NCI-H1105 treated with DMSO at 0.1 percent for 48 hours (cell line): ENCODE measurements around the gene B4GALT6.

Source experiments
- DNase-seq: peaks from one replicate; lab custom pipeline; 2025; lab: John Stamatoyannopoulos, UW

B4GALT6 gene

DNA sequence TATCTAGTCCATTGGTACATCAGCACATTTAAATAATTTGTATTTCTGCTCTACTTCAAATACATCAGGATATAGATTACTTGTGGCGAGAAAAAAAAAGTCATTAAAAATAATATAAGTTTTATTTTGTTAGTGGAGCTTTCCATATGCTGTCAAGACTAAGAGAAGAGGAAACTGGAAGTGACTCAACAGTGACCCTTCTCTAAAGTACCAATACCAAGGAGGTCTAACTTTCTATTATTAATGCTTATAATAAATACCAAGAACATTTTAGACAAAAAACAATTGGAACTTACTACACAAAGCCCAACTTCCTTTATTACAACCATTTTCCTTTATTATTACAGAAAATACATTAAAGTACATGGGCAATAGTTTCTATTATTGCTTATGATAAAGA lies 52.9 kb downstream of the B4GALT6 start:
- DNase-seq, result no peak

DNA sequence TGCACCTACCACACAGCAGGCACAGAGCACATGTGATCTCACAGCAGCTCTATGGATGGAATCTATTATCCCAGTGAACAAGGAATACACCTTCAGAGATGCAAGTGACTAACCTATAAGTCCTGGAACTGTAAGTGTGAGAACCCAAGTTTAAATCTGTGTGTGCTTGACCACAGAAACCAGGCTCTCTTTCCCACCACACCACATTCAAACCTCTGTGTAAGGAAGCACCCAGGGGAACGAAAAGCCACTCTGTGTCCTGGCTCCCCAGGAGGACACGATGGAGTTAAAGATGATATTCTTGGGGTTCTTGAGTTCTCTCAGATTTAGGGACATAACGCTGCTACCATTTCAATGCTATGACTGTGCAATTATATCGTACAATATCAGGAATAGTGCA lies 53.8 kb downstream of the B4GALT6 start:
- no peak for DNase-seq

- DNase-seq, result no peak
These were observed 58.0 kb downstream of the B4GALT6 start for GRCh38 chr18:31626409-31626808.

DNA sequence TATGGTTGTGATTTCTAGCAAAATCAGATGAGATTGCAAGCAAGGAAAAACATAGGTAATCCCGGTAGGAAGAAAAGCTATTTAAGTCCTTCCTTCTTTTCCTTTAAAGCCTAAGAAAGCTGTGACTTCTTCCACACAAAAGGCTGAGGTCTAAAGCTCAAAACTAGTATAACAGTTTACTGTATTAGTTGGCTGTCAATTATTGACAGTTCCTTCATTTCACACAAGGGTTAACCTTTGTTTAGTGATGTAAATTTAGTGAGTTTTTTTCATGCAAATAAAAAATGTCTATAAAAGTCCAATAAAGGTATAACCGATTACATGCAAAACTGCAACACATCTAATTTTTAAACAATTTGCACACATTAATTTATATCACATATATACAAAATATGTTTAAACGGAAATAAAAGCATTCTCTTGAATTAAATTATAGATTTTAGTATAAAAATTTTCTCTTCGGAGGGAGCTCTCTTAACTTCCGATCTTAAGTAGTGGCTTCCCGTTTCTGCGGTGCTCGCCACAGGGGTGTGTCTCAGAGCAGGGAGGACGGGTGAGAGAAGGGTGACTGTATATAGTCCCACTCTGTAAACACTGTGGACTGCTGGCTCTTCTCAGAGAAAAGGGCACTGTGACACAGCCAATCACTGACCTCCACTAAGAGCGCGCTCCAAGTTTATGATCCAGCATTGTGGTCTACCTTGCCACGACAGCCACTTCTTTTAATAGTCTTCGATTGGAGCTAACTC lies 59.3 kb downstream of the B4GALT6 start:
- DNase-seq, result no peak

DNA sequence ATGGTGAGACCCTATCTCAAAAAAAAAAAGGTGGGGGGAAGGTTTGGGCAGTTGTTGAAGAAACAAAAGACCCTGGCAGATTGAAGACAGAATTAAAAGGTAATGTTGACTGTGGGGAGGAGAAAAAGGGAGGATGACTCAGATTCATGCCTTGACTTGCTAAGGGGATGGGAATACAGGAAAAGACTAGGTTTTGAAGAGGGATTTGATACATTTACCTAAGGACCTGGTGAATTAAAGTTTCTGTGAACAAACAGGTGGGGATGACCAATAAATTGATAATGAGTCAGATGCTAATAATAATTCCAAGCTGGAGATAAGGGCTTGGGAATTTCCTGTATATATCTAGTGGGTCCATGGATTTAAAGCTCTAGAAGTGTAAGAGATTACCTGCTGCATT lies 65.1 kb downstream of the B4GALT6 start:
- DNase-seq, result no peak

GRCh38 chr18:31618801-31619200 lies 65.6 kb downstream of the B4GALT6 start:
- DNase-seq, result no peak

- peak; percentile 6 for DNase-seq
These were observed 67.2 kb downstream of the B4GALT6 start for GRCh38 chr18:31617031-31617717.

GRCh38 chr18:31616586-31616985 lies 67.8 kb downstream of the B4GALT6 start:
- no peak for DNase-seq

GRCh38 chr18:31614044-31614443 lies 70.3 kb downstream of the B4GALT6 start:
- DNase-seq, result no peak

DNA sequence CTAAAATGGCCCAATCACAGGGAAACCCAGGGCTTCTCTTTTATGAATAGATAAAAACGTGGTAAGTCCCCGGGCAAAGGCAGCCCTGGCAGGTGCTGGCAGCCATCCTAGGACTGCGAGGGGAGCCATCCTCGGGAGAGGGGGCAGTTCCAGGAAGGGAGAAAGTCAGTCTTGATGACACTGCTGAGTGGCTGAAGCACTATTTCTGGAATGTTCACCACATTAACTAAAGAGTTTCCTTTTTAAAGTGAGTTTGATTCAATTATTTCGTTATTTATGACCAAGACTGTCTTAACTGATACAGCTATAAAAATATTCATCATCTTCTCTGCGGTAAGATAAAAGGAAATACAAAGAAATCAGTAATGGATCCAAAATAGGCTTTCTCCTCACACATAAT lies 72.3 kb downstream of the B4GALT6 start:
- DNase-seq, result no peak

- DNase-seq, result no peak
These were observed 72.9 kb downstream of the B4GALT6 start for GRCh38 chr18:31611511-31611910.

DNA sequence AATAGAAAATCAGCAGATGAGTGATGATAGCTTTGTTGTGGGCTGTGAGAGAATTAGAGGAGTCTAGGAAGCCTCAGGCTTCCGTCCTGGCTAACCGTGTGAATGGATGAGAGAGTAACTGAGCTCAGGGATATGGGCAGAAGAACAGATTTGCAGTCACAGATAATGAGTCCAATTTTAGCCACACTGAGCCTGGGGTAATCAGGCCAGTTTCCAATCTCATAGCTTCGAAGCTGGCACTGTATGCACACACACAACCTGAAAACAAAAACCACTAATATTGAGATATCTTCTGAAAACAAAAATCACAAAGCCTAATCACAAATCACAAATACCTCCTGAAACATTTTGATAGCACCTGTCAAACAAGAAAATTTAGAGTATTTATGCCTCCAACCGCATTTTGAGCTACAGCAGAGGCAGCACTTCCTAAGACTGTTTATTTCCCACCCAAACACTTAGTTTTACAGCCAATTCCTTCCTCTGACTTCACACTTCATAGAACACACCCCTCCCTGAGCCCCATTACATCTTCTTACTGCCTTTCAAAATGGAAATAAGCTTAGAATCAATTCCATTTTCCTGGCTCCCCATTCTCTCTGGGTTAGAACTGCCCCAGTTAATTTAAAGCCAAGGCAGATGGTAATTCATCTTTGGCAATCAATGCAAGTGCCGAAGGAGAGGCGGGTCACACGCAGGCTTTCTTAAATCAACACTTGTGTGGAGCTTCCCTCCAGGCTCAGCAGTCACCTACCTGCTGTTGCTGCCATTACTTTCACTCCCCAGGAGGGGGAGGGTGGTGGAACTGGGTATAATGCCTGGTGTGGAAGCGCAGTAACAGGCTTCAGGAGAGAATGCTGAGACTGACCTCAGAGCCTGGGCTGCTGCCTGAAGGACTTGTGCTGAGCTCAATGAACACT lies 73.8 kb downstream of the B4GALT6 start:
- DNase-seq, result peak; percentile 3

- no peak for DNase-seq
These were observed 74.5 kb downstream of the B4GALT6 start for GRCh38 chr18:31609886-31610285.

DNA sequence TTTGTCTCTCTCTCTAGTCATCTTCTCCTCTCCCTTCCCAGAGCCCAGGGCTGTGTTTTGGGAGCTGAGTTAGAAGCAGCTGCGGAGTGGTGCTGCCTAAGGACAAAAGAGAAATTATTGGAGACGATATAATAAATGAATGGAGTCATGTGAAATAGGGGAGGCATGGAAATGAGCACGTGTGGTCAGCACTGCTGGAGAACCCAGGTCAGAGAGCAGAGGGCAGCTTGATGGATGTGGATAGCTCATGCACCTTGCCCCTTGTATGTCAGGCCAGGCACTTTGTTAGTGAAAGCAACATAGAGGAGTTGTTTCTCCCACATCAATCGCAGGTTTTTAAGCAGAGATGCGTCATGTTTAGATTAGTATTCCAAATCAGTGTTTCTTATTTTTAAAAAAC lies 77.0 kb downstream of the B4GALT6 start:
- DNase-seq, result no peak

DNA sequence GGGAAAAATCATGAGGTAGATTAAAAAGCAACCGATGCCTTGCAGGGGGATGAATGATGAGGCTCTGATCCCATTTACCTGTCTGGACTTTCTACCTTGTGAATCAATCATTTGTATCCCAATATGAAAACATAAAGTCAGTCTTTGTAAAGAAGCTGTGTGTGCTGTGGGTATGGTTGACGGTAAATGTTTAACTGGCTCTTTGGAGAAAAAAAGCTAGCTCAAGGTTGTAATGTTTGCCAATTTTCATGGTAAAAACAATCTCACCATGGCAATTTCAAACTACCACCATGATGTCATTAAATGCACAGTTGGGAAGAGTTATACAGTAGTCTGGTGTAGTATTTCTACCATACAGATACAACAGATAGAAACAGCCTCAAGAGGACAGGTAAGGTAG lies 78.1 kb downstream of the B4GALT6 start:
- DNase-seq, result no peak

- DNase-seq, result no peak
These were observed 81.1 kb downstream of the B4GALT6 start for GRCh38 chr18:31603315-31603714.

GRCh38 chr18:31598021-31598805 lies 86.2 kb downstream of the B4GALT6 start:
- DNase-seq, result no peak

DNA sequence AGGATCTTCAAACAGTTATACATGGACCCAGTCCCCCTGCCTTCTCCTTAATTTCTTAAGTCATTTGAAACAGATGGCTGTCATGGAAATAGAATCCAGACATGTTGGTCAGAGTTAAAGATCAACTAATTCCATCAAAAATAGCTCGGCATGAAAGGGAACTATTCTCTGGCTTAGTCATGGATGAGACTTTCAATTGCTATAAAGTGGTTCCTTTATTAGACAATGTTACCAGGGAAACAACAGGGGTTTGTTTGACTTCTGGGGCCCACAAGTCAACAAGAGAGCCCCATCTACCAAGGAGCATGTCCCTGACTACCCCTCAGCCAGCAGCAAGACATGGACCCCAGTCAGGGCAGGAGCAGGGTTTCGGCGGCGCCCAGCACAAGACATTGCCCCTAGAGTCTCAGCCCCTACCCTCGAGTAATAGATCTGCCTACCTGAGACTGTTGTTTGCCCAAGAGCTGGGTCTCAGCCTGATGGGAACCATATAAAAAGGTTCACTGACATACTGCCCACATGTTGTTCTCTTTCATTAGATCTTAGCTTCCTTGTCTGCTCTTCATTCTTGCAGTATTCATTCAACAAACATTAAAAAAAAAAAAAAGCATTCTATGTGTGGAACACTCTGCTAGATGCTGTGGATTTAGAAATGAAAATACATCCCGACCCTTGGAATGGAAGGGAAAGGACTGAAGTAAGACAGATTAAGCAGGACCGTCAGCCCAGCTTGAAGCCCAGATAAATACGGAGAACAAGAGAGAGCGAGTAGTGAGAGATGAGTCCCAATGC lies 88.1 kb downstream of the B4GALT6 start:
- DNase-seq, result no peak

- no peak for DNase-seq
These were observed 89.1 kb downstream of the B4GALT6 start for GRCh38 chr18:31595121-31595771.

DNA sequence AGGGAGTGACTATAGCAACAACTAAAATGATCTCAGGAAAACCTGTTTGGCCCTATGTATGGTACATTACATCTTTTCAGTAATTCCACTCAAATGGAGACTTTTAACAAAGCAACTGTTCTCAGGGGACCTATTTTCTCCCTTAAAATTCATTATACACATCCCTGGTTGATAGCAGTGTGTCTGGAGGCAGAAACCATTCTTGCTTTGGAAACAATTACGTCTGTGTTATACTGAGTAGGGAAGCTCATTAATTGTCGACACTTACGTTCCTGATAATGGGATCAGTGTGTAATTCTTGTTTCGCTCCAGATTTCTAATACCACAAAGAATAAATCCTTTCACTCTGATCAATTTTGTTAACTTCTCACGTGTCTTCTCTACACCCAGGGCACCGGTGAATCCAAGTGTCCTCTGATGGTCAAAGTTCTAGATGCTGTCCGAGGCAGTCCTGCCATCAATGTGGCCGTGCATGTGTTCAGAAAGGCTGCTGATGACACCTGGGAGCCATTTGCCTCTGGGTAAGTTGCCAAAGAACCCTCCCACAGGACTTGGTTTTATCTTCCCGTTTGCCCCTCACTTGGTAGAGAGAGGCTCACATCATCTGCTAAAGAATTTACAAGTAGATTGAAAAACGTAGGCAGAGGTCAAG lies 91.7 kb downstream of the B4GALT6 start:
- DNase-seq, result no peak
